Smooth muscle cell (in vitro differentiated cells): ENCODE measurements around the gene C1orf174. TPM values are rescaled to one million over a fixed set of nuclear protein-coding genes. Genes with fewer than 3 reads are reported as not detected.

Experiments used
- DNase-seq: peaks from one replicate; lab custom pipeline; 2025; ENCODE audit not compliant: unreplicated experiment; lab: John Stamatoyannopoulos, UW
- H2AFZ ChIP-seq: fragments of 200-600 bp; sonication (generic); 2 replicates; pipeline ENCODE4 v1.6.0; 2016; ENCODE audit warnings: antibody characterized with exemption, low read depth, mild to moderate bottlenecking
- H3F3A ChIP-seq: fragments of 200-600 bp; sonication (generic); 2 replicates; pipeline ENCODE4 v1.6.0; 2017; ENCODE audit warnings: antibody characterized with exemption, low read depth
- H3K27ac ChIP-seq: fragments of 200-600 bp; sonication (generic); 2 replicates; pipeline ENCODE4 v1.5.1; 2016; ENCODE audit warnings: low read depth, mild to moderate bottlenecking
- H3K27me3 ChIP-seq: fragments of 200-600 bp; sonication (generic); 2 replicates; pipeline ENCODE4 v1.6.1; 2016; ENCODE audit warnings: low read depth, mild to moderate bottlenecking
- H3K36me3 ChIP-seq: fragments of 200-600 bp; sonication (generic); 2 replicates; pipeline ENCODE4 v1.5.1; 2016; ENCODE audit warnings: low read depth
- H3K4me1 ChIP-seq: fragments of 200-600 bp; sonication (generic); 2 replicates; pipeline ENCODE4 v1.5.1; 2016; ENCODE audit warnings: low read depth
- H3K4me2 ChIP-seq: fragments of 200-600 bp; sonication (generic); 2 replicates; pipeline ENCODE4 v1.6.0; 2016; ENCODE audit warnings: mild to moderate bottlenecking
- H3K4me3 ChIP-seq: fragments of 200-600 bp; sonication (generic); 2 replicates; pipeline ENCODE4 v1.5.1; 2016; ENCODE audit warnings: mild to moderate bottlenecking
- H3K79me2 ChIP-seq: fragments of 200-600 bp; sonication (generic); 2 replicates; pipeline ENCODE4 v1.6.0; 2016; ENCODE audit warnings: low read depth, mild to moderate bottlenecking
- H3K9ac ChIP-seq: fragments of 200-600 bp; sonication (generic); 2 replicates; pipeline ENCODE4 v1.6.0; 2016; ENCODE audit warnings: low read depth
- H3K9me3 ChIP-seq: fragments of 200-600 bp; sonication (generic); replicated peaks from 2 replicates; pipeline ENCODE4 v1.5.1; 2016; ENCODE audit warnings: low read depth
- H4K20me1 ChIP-seq: fragments of 200-600 bp; sonication (generic); 2 replicates; pipeline ENCODE4 v1.6.0; 2016; ENCODE audit warnings: low read depth
- WGBS: methylation state at CpG from one replicate; pipeline ENCODE4 v1.1.7; 2016; ENCODE audit warnings: low lambda C conversion rate; 5-methylcytosine and 5-hydroxymethylcytosine counted together
- polyA plus RNA-seq: library from polyadenylated mRNA; unstranded; fragments of >200 nt; fragmentation: Nextera tagmentation; extraction: Ambion mirVana; gene quantifications from 2 replicates; pipeline ENCODE4 v1.2.1, GENCODE V29; 2016
- total RNA-seq: library from RNA; depleted of rRNA; stranded (reverse); fragments of >200 nt; gene quantifications from 2 replicates; pipeline ENCODE4 v1.2.3, GENCODE V29; 2014
- TF ChIP-seq, protein P1 (sequence below): fragments of 200-600 bp; sonication (generic); IDR thresholded peaks from 2 replicates; pipeline ENCODE4 v1.5.1; 2017; ENCODE audit warnings: borderline replicate concordance, mild to moderate bottlenecking, antibody characterized with exemption; ENCODE audit not compliant: insufficient read depth, poor library complexity, severe bottlenecking

Gene C1orf174
- total and polyA plus RNA-seq, 2 experiments from 2014 or later, result 26.0 to 32.5 TPM

DNA sequence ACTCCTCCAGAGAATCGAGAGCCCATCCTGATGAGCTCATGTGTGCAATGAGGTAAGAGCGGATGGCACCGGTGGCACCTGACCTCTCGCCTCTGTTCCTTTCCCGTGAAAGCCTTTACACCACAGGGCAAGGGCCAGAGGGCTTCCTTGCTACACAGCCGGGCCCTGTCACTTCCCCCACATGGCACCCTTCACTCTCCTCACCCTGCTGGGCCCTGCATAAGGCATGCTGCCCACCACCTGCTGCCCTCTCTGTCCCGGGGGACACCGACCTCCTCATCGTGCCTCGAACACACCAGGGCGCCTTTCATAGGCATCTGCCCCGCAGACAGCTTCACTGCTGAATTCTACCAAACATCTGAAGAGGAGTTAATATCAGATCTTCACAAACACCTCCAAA, 45.1 kb upstream of the C1orf174 start:
- Histone ChIP-seq H3K4me1 (no peaks in the 10 kb centered on the region), H3F3A (no peaks in the 10 kb centered on the region), H3K27me3 (no peaks in the 10 kb centered on the region), H3K36me3 (no peaks in the 10 kb centered on the region), H3K9me3 (no peaks in the 10 kb centered on the region), H3K4me2 (no peak overlapping the region), H3K79me2 (no peaks in the 10 kb centered on the region), H3K9ac (no peak overlapping the region), H3K4me3 (no peak overlapping the region), H2AFZ (no peak overlapping the region), H3K27ac (no peak overlapping the region), H4K20me1 (no peaks in the 10 kb centered on the region)
- 86% methylated on average over 11 of the region's 12 CpGs for WGBS
- no peak for DNase-seq
- TF ChIP-seq, protein P1, sequence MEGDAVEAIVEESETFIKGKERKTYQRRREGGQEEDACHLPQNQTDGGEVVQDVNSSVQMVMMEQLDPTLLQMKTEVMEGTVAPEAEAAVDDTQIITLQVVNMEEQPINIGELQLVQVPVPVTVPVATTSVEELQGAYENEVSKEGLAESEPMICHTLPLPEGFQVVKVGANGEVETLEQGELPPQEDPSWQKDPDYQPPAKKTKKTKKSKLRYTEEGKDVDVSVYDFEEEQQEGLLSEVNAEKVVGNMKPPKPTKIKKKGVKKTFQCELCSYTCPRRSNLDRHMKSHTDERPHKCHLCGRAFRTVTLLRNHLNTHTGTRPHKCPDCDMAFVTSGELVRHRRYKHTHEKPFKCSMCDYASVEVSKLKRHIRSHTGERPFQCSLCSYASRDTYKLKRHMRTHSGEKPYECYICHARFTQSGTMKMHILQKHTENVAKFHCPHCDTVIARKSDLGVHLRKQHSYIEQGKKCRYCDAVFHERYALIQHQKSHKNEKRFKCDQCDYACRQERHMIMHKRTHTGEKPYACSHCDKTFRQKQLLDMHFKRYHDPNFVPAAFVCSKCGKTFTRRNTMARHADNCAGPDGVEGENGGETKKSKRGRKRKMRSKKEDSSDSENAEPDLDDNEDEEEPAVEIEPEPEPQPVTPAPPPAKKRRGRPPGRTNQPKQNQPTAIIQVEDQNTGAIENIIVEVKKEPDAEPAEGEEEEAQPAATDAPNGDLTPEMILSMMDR, result no peak

DNA sequence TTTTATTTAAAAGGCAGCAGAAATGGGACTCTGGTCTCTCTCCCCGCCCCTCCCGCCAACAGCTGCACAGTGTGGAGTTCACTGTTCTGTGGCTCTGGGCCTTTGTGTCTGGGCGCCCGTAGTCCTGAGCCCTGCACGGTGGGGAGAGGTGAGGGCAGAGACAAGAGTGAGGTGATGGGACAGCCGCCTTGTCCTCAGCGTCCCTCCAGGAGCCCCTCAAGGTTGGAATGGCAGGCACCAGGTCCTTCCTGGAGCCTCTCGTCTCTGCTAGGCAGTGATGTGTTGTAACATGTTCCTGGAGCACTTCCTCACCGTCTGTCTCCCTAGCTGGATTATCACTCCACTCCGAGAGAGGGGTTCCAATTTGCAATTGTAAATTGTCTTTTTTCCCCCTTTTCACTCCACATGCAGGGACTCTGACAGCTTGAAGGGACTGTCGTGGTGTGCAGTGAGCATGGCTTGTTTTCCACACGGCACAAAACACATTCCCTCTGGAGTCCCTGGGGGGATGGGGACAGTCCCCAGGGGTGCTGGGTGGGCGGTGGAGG, 44.6 kb upstream of the C1orf174 start:
- Histone ChIP-seq H3K9ac (no peak overlapping the region), H3K4me2 (no peak overlapping the region), H3K9me3 (no peaks in the 10 kb centered on the region), H2AFZ (no peak overlapping the region), H3K36me3 (no peaks in the 10 kb centered on the region), H3K4me3 (no peak overlapping the region), H4K20me1 (no peaks in the 10 kb centered on the region), H3K27ac (no peak overlapping the region), H3K27me3 (no peaks in the 10 kb centered on the region), H3K4me1 (no peaks in the 10 kb centered on the region), H3K79me2 (no peaks in the 10 kb centered on the region), H3F3A (no peaks in the 10 kb centered on the region)
- no peak for DNase-seq
- WGBS, result 80% methylated on average over 13 of the region's 13 CpGs
- TF ChIP-seq, protein P1, result no peak

DNA sequence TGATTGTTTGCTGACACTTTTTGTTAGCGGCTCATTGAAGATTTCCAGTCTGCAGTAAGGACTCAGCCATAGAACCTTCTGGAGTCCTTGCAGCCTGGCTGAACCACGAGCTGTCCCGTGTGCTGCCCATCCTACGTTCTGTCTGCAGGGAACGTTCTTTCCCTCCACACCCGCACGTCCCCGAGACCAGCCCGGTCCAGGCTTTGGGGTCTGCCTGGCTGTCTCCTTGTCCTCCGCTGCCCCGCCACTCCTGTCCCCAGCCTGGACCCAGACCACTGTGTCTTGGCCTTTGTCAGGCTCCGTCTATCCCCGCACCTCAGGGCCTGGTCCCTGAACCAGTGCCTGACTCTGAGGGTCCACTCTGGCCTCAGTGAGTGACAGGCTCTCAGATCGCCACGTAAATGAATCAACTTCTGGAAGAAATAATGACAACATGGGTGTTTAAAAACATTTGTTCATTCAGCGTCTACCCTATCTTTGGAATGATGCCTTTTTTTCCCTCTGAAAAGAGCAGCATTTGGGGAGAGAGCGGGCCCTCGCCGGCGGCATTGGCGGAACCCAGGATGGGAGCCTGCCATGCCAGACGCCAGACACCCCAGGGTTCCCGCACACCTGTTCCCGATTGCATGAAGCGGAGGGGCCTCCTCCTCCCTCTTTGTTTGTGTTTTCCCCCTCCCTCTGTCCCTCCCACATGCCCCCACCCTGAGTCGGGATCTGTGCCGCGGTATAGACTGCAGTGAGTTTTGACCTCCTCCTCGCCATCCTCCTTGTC, 43.9 kb upstream of the C1orf174 start:
- no peaks in the 10 kb centered on the region for H4K20me1 ChIP-seq
- H3K4me3 ChIP-seq, result no peak overlapping the region
- no peak overlapping the region for H3K4me2 ChIP-seq
- H3K27ac ChIP-seq, result no peak overlapping the region
- no peaks in the 10 kb centered on the region for H3K9me3 ChIP-seq
- 90% methylated on average over 28 of the region's 29 CpGs for WGBS
- H3K27me3 ChIP-seq, result no peaks in the 10 kb centered on the region
- no peaks in the 10 kb centered on the region for H3F3A ChIP-seq
- H3K79me2 ChIP-seq, result no peaks in the 10 kb centered on the region
- H2AFZ ChIP-seq, result no peak overlapping the region
- H3K36me3 ChIP-seq, result no peaks in the 10 kb centered on the region
- TF ChIP-seq, protein P1, result no peak
- no peaks in the 10 kb centered on the region for H3K4me1 ChIP-seq
- no peak for DNase-seq
- H3K9ac ChIP-seq, result no peak overlapping the region

DNA sequence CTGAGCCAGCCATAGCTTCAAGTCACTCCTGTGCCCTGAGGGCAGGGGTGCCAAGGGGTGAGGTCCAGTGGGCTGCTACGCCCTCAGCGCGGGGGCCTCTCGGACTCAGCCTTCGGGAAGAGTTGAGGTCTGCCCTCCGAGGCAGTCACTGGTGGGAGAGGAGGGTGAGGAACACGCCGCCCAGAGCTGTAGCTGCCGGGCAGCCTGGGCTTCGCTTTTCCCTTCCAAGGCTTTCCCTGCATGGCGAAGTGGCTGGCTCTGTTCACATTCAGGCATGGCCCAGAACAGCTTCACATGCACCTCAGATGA, 43.0 kb upstream of the C1orf174 start:
- TF ChIP-seq, protein P1, result no peak
- DNase-seq, result no peak
- Histone ChIP-seq H4K20me1 (no peaks in the 10 kb centered on the region), H3K27me3 (no peaks in the 10 kb centered on the region), H3F3A (no peaks in the 10 kb centered on the region), H3K27ac (no peak overlapping the region), H2AFZ (no peak overlapping the region), H3K4me2 (no peak overlapping the region), H3K9ac (no peak overlapping the region), H3K4me3 (no peak overlapping the region), H3K79me2 (no peaks in the 10 kb centered on the region), H3K4me1 (no peaks in the 10 kb centered on the region), H3K9me3 (no peaks in the 10 kb centered on the region), H3K36me3 (no peaks in the 10 kb centered on the region)
- 92% methylated on average over 11 of the region's 11 CpGs for WGBS
